Testis (tissue), 3 donors: ENCODE measurements around the gene ST8SIA6. TPM values are rescaled to one million over a fixed set of nuclear protein-coding genes. Genes with fewer than 3 reads are reported as not detected.

Source experiments
- DNase-seq: peaks from one replicate; pipeline ENCODE4 v3.0.0-alpha.2; 2019
- H3K27ac ChIP-seq, 2 donors: fragments of 200-600 bp; sonication (generic); one replicate each; pipeline ENCODE4 v1.5.1; 2019
- H3K27me3 ChIP-seq: fragments of 200-600 bp; sonication (generic); one replicate; pipeline ENCODE4 v1.5.1; 2019
- H3K36me3 ChIP-seq: fragments of 200-600 bp; sonication (generic); one replicate; pipeline ENCODE4 v1.5.1; 2017; ENCODE audit warnings: low read depth; ENCODE audit errors: missing control alignments
- H3K4me1 ChIP-seq: fragments of 200-600 bp; sonication (generic); one replicate; pipeline ENCODE4 v1.5.1; 2019
- H3K4me3 ChIP-seq, 2 donors: fragments of 200-600 bp; sonication (generic); one replicate each; pipeline ENCODE4 v1.5.1; 2017 to 2019
- H3K9me3 ChIP-seq: fragments of 200-600 bp; sonication (generic); one replicate; pipeline ENCODE4 v1.5.1; 2017
- POLR2A ChIP-seq: fragments of 450-650 bp; IDR thresholded peaks from one replicate; pipeline ENCODE4 v1.6.1; 2017; ENCODE audit warnings: antibody characterized with exemption, mild to moderate bottlenecking, moderate library complexity
- WGBS, 2 donors: methylation state at CpG; one replicate each; pipeline ENCODE4 v1.1.5; 2018; 5-methylcytosine and 5-hydroxymethylcytosine counted together
- intact Hi-C: fragments of 100-400 bp; cut with DNase I; formaldehyde crosslinking; loops from one replicate; pipeline ENCODE4 v1.15.1; 2023; ENCODE audit warnings: low total_unique reads
- polyA plus RNA-seq: library from polyadenylated mRNA; stranded (reverse); fragments of 350-450 nt; fragmentation: Illumina TruSeq; extraction: RNeasy Lipid Tissue Mini Kit (QIAGEN cat#74804); gene quantifications from one replicate; pipeline ENCODE4 v1.2.3, GENCODE V29; 2014; ENCODE audit warnings: low read depth, low replicate concordance; ENCODE audit not compliant: insufficient read depth
- total RNA-seq, 2 donors: library from RNA; depleted of rRNA; stranded (reverse); fragments of >200 nt; gene quantifications; one replicate each; pipeline ENCODE4 v1.2.3, GENCODE V29; 2016
- TF ChIP-seq, protein P1 (sequence below), 3 experiments: fragments of 450-650 bp in 2 of 3; fragments of 200-600 bp in 1 of 3; sonication (generic) in 1 of 3; IDR thresholded peaks; one replicate each; pipeline ENCODE4 v1.5.1; 2016 to 2019; ENCODE audit warnings: antibody characterized with exemption in 3 of 3, mild to moderate bottlenecking in 2 of 3, moderate library complexity in 1 of 3

The ST8SIA6 gene
- total and polyA plus RNA-seq, 3 donors from 2014 or later = 0.84 to 1.6 (median 0.87) TPM

DNA sequence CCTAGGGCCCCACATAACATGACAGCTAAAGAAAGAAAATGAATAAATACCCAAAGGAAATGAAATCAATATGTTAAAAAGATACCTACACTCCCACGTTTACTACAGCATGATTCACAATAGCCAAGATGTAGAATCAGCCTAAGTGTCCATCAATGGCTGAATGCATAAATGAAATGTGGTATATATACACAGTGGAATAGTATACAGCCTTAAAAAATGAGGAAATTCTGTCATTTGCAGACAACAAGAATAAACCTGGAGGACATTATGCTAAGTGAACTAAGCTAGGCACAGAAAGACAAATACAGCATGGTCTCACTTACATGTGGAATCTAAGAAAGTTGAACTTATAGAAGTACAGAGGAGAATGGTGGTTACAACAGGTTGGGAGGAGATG lies 102.9 kb downstream of the ST8SIA6 start:
- H3K36me3 ChIP-seq = no peaks in the 10 kb centered on the region
- peaks cover 7% of the 10 kb centered on the region for H3K4me1 ChIP-seq
- 87 to 94% methylated on average over 1 of the region's 1 CpG for WGBS, 2 donors
- intact Hi-C loops = no loop called here
- no peaks in the 10 kb centered on the region for H3K9me3 ChIP-seq
- no peaks in the 10 kb centered on the region for H3K27me3 ChIP-seq
- no peak overlapping the region for H3K27ac ChIP-seq
- no peak overlapping the region for H3K4me3 ChIP-seq
- no peak for DNase-seq
- TF ChIP-seq, protein P1, sequence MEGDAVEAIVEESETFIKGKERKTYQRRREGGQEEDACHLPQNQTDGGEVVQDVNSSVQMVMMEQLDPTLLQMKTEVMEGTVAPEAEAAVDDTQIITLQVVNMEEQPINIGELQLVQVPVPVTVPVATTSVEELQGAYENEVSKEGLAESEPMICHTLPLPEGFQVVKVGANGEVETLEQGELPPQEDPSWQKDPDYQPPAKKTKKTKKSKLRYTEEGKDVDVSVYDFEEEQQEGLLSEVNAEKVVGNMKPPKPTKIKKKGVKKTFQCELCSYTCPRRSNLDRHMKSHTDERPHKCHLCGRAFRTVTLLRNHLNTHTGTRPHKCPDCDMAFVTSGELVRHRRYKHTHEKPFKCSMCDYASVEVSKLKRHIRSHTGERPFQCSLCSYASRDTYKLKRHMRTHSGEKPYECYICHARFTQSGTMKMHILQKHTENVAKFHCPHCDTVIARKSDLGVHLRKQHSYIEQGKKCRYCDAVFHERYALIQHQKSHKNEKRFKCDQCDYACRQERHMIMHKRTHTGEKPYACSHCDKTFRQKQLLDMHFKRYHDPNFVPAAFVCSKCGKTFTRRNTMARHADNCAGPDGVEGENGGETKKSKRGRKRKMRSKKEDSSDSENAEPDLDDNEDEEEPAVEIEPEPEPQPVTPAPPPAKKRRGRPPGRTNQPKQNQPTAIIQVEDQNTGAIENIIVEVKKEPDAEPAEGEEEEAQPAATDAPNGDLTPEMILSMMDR (IDR thresholded peaks at IDR 0.05) = no peak
- no peak for TF ChIP-seq POLR2A

DNA sequence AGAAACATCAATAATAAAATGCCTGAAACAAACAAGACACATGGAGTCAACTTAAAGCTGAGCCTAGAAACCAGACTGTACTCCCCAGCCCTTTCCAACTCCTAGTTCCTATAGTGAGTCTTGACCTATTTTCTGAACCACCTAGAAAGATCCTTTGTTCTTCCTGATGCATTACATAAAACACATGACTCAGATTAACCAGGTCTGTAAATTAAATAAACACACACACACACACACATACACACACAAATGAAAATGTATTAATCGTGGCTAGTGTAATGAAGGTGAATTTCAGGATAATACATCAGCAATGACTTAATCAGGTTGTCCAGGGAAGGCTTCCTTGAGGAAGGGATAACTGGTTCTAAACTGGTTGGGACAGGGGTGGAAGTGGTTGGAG lies 104.7 kb downstream of the ST8SIA6 start:
- no peaks in the 10 kb centered on the region for H3K27me3 ChIP-seq
- DNase-seq = no peak
- TF ChIP-seq POLR2A = no peak
- TF ChIP-seq, protein P1 (IDR thresholded peaks at IDR 0.05) = no peak
- H3K36me3 ChIP-seq = no peaks in the 10 kb centered on the region
- 84 to 90% methylated on average over 1 of the region's 1 CpG for WGBS, 2 donors
- H3K27ac ChIP-seq = no peak overlapping the region
- no peak overlapping the region for H3K4me3 ChIP-seq
- intact Hi-C loops = no loop called here
- H3K4me1 ChIP-seq = peaks cover 7% of the 10 kb centered on the region
- no peaks in the 10 kb centered on the region for H3K9me3 ChIP-seq

GRCh38 chr10:17348501-17349349 lies 105.7 kb downstream of the ST8SIA6 start:
- H3K4me1 ChIP-seq = peaks cover 7% of the 10 kb centered on the region
- peak overlapping the region in 1 of 2 donors; percentile 6 for H3K4me3 ChIP-seq
- WGBS, 2 donors = 4 to 6% methylated on average over 21 of the region's 21 CpGs
- no peaks in the 10 kb centered on the region for H3K9me3 ChIP-seq
- H3K27ac ChIP-seq = peak overlapping the region; percentile 25 to 35
- peak; percentile 78 for DNase-seq
- no peaks in the 10 kb centered on the region for H3K36me3 ChIP-seq
- H3K27me3 ChIP-seq = no peaks in the 10 kb centered on the region
- TF ChIP-seq, protein P1 (IDR thresholded peaks at IDR 0.05) = no peak
- TF ChIP-seq POLR2A = no peak
- intact Hi-C loops = no loop called here

- Histone ChIP-seq H3K9me3 (no peaks in the 10 kb centered on the region), H3K27ac (peak overlapping the region in 1 of 2 donors; percentile 35), H3K27me3 (no peaks in the 10 kb centered on the region), H3K4me1 (peaks cover 7% of the 10 kb centered on the region), H3K4me3 (no peak overlapping the region), H3K36me3 (no peaks in the 10 kb centered on the region)
- no peak for TF ChIP-seq POLR2A
- TF ChIP-seq, protein P1 (IDR thresholded peaks at IDR 0.05) = no peak
- no peak for DNase-seq
- intact Hi-C loops = no loop called here
- WGBS, 2 donors = 21 to 34% methylated on average over 4 of the region's 4 CpGs
These were observed 106.3 kb downstream of the ST8SIA6 start for GRCh38 chr10:17348011-17348500.
